HG03558 (cell line): Measurements from ENCODE around the gene DUXA.

Experiments used
- ATAC-seq: cut with Tn5 transposase; IDR thresholded peaks from one replicate; pipeline ENCODE4 v1.9.1; 2021; ENCODE audit warnings: moderate number of reproducible peaks; ENCODE audit not compliant: unreplicated experiment; ENCODE audit errors: extremely low read depth

DUXA gene

GRCh38 chr19:57106722-57107235 is 60.5 kb downstream of the DUXA start:
- ATAC-seq = no peak

DNA sequence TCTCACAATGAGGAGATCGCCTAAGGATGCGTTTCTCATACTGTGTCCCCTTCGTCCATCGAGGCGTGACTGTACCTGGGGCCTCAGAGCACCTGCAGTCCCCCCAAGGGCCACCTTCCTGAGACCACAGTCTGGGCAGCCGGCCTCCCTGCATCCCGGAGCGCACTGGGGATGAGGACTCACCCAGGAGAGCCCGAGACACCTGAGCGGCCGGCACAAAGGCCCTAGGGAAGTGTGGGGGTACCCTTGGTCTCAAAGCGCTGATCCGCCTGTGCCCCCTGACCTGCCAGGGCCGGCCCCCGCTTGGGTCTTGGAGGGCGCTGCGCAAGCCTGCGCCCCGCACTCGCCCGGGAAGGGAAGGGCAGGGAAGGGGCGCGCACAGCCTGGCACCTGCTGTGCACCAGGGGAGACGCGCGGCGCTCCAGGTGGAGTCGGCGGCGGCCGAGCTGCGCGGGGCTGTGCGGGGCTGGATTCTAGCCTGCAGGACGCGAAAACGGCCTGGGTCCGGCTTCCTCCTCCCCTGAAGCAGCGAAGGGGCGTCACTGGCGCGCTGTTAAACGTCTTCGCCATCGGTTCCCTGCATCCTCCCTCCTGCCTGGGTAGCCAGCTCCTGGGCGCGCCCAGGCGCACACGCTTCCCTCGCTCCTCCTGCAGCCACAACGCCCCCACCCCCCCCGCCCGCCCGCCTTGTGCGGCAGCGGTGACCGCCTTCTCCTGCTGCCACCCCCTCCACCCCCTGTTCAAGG is 61.1 kb downstream of the DUXA start:
- no peak for ATAC-seq
